AG04450 (cell line): ENCODE measurements around the gene SLC30A2. TPM values are rescaled to one million over a fixed set of nuclear protein-coding genes. Genes with fewer than 3 reads are reported as not detected.

Source experiments
- CTCF ChIA-PET: fragments of 300-600, 350-600 bp; formaldehyde crosslinking; extraction: SDS; loops from one replicate; lab custom pipeline; 2022; ENCODE audit warnings: antibody characterized with exemption, inconsistent platforms; lab: Charles Lee
- POLR2A ChIA-PET: fragments of 350-600 bp; formaldehyde crosslinking; extraction: SDS; loops from one replicate; lab custom pipeline; 2021; ENCODE audit warnings: antibody characterized with exemption, inconsistent platforms; lab: Yijun Ruan, JAX
- DNase-seq: peaks from one replicate; pipeline ENCODE4 v3.0.0-alpha.2; 2011; ENCODE audit warnings: low read depth, low spot score
- H3K27ac ChIP-seq: one replicate; pipeline ENCODE4 v1.5.1; 2012; ENCODE audit warnings: low read depth, low read length, control low read depth
- H3K27me3 ChIP-seq: one replicate; pipeline ENCODE4 v1.6.0; 2012; ENCODE audit warnings: low read length; ENCODE audit not compliant: control insufficient read depth, insufficient read depth
- H3K4me3 ChIP-seq: 2 replicates; pipeline ENCODE4 v1.5.1; 2011; ENCODE audit warnings: mild to moderate bottlenecking, low read depth, low read length, control low read depth
- H3K9me3 ChIP-seq: 2 replicates; pipeline ENCODE4 v1.5.1; 2012; ENCODE audit warnings: low read length; ENCODE audit not compliant: control insufficient read depth, insufficient read depth
- polyA plus RNA-seq: library from polyadenylated mRNA; depleted of rRNA; stranded (reverse); fragments of >200 nt; gene quantifications from 2 replicates; pipeline ENCODE4 v1.2.3, GENCODE V29; 2011; rRNA removed
- small RNA-seq: library from RNA; depleted of rRNA; stranded (forward); fragments of <200 nt; gene quantifications from one replicate; pipeline ENCODE3, GENCODE V24; 2012; ENCODE audit warnings: low read depth; ENCODE audit not compliant: insufficient read length
- TF ChIP-seq, protein P1 (sequence below): IDR thresholded peaks from 2 replicates; pipeline ENCODE4 v1.5.1; 2011; ENCODE audit warnings: low read depth, low read length, control low read depth, inconsistent platforms

The SLC30A2 gene
- polyA plus RNA-seq, 1 experiment, result not detected

DNA sequence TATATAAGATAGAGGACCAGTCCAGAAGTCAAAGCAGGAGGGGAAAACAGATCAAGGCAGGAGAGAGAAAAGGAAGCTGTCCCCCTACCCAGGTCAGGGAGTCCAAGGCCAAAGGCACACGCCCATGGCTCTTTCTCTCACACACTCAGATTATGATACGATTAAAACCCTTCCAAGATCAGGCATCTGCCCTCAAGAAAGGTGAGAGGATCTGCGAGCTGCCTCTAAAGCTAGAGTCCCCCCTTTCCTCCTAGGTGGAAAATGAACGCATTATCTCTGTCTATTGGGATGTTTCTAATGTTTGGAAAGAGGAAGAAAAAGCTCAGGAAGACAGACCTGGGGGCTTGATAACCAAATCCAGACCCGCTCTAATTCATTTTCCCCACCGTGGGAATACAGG, 55.7 kb downstream of the SLC30A2 start:
- Histone ChIP-seq H3K27ac (no peak overlapping the region), H3K9me3 (no peaks in the 10 kb centered on the region), H3K4me3 (no peak overlapping the region), H3K27me3 (no peaks in the 10 kb centered on the region)
- ChIA-PET POLR2A (interaction anchor here (0.6 kb wide), 1 partner anchor 125 kb away, joined by 5 read pairs; no protein-coding TSS in a partner anchor), CTCF (interaction anchor here (0.7 to 1.5 kb wide), 2 partner anchors 95 kb away, joined by 4 read pairs; no protein-coding TSS in a partner anchor)
- no peak for DNase-seq
- TF ChIP-seq, protein P1, sequence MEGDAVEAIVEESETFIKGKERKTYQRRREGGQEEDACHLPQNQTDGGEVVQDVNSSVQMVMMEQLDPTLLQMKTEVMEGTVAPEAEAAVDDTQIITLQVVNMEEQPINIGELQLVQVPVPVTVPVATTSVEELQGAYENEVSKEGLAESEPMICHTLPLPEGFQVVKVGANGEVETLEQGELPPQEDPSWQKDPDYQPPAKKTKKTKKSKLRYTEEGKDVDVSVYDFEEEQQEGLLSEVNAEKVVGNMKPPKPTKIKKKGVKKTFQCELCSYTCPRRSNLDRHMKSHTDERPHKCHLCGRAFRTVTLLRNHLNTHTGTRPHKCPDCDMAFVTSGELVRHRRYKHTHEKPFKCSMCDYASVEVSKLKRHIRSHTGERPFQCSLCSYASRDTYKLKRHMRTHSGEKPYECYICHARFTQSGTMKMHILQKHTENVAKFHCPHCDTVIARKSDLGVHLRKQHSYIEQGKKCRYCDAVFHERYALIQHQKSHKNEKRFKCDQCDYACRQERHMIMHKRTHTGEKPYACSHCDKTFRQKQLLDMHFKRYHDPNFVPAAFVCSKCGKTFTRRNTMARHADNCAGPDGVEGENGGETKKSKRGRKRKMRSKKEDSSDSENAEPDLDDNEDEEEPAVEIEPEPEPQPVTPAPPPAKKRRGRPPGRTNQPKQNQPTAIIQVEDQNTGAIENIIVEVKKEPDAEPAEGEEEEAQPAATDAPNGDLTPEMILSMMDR, result no peak

- H3K9me3 ChIP-seq, result no peaks in the 10 kb centered on the region
- CTCF ChIA-PET, result interaction anchor here (1.5 kb wide), 1 partner anchor 94 kb away, joined by 4 read pairs; no protein-coding TSS in a partner anchor
- POLR2A ChIA-PET, result interaction anchor here (0.6 kb wide), 1 partner anchor 124 kb away, joined by 5 read pairs; no protein-coding TSS in a partner anchor
- no peak for DNase-seq
- no peak overlapping the region for H3K4me3 ChIP-seq
- TF ChIP-seq, protein P1, result no peak
- H3K27ac ChIP-seq, result no peak overlapping the region
- H3K27me3 ChIP-seq, result no peaks in the 10 kb centered on the region
Observed at GRCh38 chr1:25989440-25990234, 56.3 kb downstream of the SLC30A2 start.

DNA sequence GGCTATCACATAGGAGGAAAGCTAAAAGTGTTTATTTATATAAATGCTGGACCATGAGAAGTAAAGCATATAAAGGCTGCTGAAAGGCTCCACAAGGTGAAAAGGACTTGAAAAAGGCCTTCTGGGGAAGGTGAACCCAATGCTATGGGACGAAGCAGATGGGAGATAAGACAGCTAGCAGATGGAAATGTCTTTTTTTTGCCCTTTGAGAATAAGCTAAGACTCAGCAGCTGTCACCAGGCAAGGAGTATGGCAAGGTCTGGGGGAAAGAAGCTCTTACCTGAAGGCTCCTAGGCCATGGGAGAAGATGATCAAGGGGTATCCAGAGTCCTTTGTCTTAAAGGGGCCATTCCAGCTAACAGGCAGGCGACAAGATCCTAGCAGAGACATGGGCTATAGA, 58.0 kb downstream of the SLC30A2 start:
- ChIA-PET POLR2A (no interaction called here), CTCF (interaction anchor here (0.6 to 1.9 kb wide), 3 partner anchors 10 to 157 kb away, joined by 4 to 7 read pairs (median 4); partner anchors contain the start of gene PAFAH2)
- Histone ChIP-seq H3K9me3 (no peaks in the 10 kb centered on the region), H3K27ac (no peak overlapping the region), H3K4me3 (no peak overlapping the region), H3K27me3 (no peaks in the 10 kb centered on the region)
- DNase-seq, result no peak
- TF ChIP-seq, protein P1, result no peak

Small RNA genes within 50 kb of the gene (small RNA-seq; reads per million reads assigned to genes)
- gene RF00283 (not detected), gene RF00492 (not detected)

Other genes with a start within 250 kb of the SLC30A2 start
- gene SELENON, start 245.9 kb downstream of the SLC30A2 start, polyA plus RNA-seq, result 36.3 and 62.6 TPM in 2 replicates
- 65.8 and 68.6 TPM in 2 replicates for gene MTFR1L, start 226.2 kb downstream of the SLC30A2 start, polyA plus RNA-seq
- gene AUNIP, start 186.7 kb downstream of the SLC30A2 start, polyA plus RNA-seq, result 0.97 and 1.1 TPM in 2 replicates
- gene PAQR7, start 170.4 kb downstream of the SLC30A2 start, polyA plus RNA-seq, result 10.7 and 11.9 TPM in 2 replicates
- 154 and 176 TPM in 2 replicates for gene STMN1, start 139.7 kb downstream of the SLC30A2 start, polyA plus RNA-seq
- gene PAFAH2, start 48.1 kb downstream of the SLC30A2 start, polyA plus RNA-seq, result 9.3 and 11.8 TPM in 2 replicates
- gene EXTL1, start 24.3 kb downstream of the SLC30A2 start, polyA plus RNA-seq, result 1.3 and 1.8 TPM in 2 replicates
- gene TRIM63, start 21.5 kb upstream of the SLC30A2 start, polyA plus RNA-seq, result not detected in 2 replicates
- gene PDIK1L, start 65.7 kb upstream of the SLC30A2 start, polyA plus RNA-seq, result 2.9 and 3.0 TPM in 2 replicates
- not detected in 2 replicates for gene FAM110D, start 113.0 kb upstream of the SLC30A2 start, polyA plus RNA-seq
- not detected in 2 replicates for gene C1orf232, start 122.8 kb upstream of the SLC30A2 start, polyA plus RNA-seq
- 19.7 and 28.6 TPM in 2 replicates for gene ZNF593, start 123.8 kb upstream of the SLC30A2 start, polyA plus RNA-seq
- not detected in 2 replicates for gene ZNF593OS, start 125.7 kb upstream of the SLC30A2 start, polyA plus RNA-seq
- gene CNKSR1, start 131.4 kb upstream of the SLC30A2 start, polyA plus RNA-seq, result 0.05 TPM in 1 of 2 replicates, not detected in the other
- gene CATSPER4, start 144.5 kb upstream of the SLC30A2 start, polyA plus RNA-seq, result not detected in 2 replicates
- gene CEP85, start 188.1 kb upstream of the SLC30A2 start, polyA plus RNA-seq, result 5.7 and 5.8 TPM in 2 replicates
- 307 and 326 TPM in 2 replicates for gene SH3BGRL3, start 234.0 kb upstream of the SLC30A2 start, polyA plus RNA-seq